ENCODE results near the gene PHACTR3.

Gene PHACTR3

GRCh38 chr20:59625214-59625922 is 21.0 kb downstream of the PHACTR3 start:
- Histone ChIP-seq H3K4me1 (ENCODE audit: insufficient read depth, low read length) (no peaks in the 10 kb centered on the region), H3K36me3 (ENCODE audit: insufficient read depth, low read length) (no peaks in the 10 kb centered on the region), H3K4me3 (ENCODE audit: low read length) (no peak overlapping the region), H3K9me3 (ENCODE audit: insufficient read depth, low read depth, low read length) (peaks cover 77% of the 10 kb centered on the region), H3K27me3 (ENCODE audit: insufficient read depth, low read length) (no peaks in the 10 kb centered on the region), H3K9ac (ENCODE audit: low read depth, low read length) (no peak overlapping the region), H3K27ac (ENCODE audit: low read depth, low read length) (no peak overlapping the region)
- 85% methylated on average over 14 of the region's 14 CpGs for WGBS

DNA sequence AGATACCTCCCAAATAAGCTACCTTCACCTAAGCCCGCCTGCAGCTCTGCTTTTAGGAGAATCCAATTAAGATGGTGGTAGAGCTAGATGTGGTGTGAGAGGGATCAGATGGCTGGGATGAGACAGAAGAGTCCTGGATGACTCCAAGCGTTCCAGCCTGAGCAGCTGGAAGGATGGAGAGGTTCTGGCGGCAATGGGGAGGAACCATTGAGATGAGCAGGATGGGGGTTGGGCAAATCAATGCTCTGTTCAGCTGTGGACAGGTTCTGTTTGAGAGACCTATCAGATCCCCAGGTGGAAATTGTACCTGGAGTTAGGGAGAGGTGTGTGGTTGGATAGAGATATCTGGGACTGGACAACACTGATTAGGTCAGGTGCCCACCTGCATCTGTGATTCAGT is 23.0 kb downstream of the PHACTR3 start:
- Histone ChIP-seq H3K4me3 (ENCODE audit: low read length) (no peak overlapping the region), H3K27ac (ENCODE audit: low read depth, low read length) (no peak overlapping the region), H3K9ac (ENCODE audit: low read depth, low read length) (no peak overlapping the region), H3K9me3 (ENCODE audit: insufficient read depth, low read depth, low read length) (peaks cover 76% of the 10 kb centered on the region), H3K27me3 (ENCODE audit: insufficient read depth, low read length) (no peaks in the 10 kb centered on the region), H3K4me1 (ENCODE audit: insufficient read depth, low read length) (no peaks in the 10 kb centered on the region), H3K36me3 (ENCODE audit: insufficient read depth, low read length) (no peaks in the 10 kb centered on the region)
- WGBS: 71% methylated on average over 3 of the region's 3 CpGs

- WGBS: 88% methylated on average over 15 of the region's 15 CpGs
- H3K4me1 ChIP-seq (ENCODE audit: insufficient read depth, low read length): no peaks in the 10 kb centered on the region
Measured at GRCh38 chr20:59628171-59628570, 23.8 kb downstream of the PHACTR3 start.

GRCh38 chr20:59629141-59630045 is 25.1 kb downstream of the PHACTR3 start:
- Histone ChIP-seq H3K27ac (ENCODE audit: low read depth, low read length) (no peak overlapping the region), H3K27me3 (ENCODE audit: insufficient read depth, low read length) (no peaks in the 10 kb centered on the region), H3K36me3 (ENCODE audit: insufficient read depth, low read length) (no peaks in the 10 kb centered on the region), H3K9ac (ENCODE audit: low read depth, low read length) (no peak overlapping the region), H3K9me3 (ENCODE audit: insufficient read depth, low read depth, low read length) (peaks cover 78% of the 10 kb centered on the region), H3K4me1 (ENCODE audit: insufficient read depth, low read length) (no peaks in the 10 kb centered on the region), H3K4me3 (ENCODE audit: low read length) (no peak overlapping the region)
- WGBS: 89% methylated on average over 15 of the region's 16 CpGs

More at GRCh38 chr20:59628171-59628570, 23.8 kb downstream of the PHACTR3 start:
- peaks cover 77% of the 10 kb centered on the region for H3K9me3 ChIP-seq (ENCODE audit: insufficient read depth, low read depth, low read length)
- no peaks in the 10 kb centered on the region for H3K36me3 ChIP-seq (ENCODE audit: insufficient read depth, low read length)
- H3K9ac ChIP-seq (ENCODE audit: low read depth, low read length): no peak overlapping the region
- H3K27me3 ChIP-seq (ENCODE audit: insufficient read depth, low read length): no peaks in the 10 kb centered on the region
- H3K27ac ChIP-seq (ENCODE audit: low read depth, low read length): no peak overlapping the region
- no peak overlapping the region for H3K4me3 ChIP-seq (ENCODE audit: low read length)

DNA sequence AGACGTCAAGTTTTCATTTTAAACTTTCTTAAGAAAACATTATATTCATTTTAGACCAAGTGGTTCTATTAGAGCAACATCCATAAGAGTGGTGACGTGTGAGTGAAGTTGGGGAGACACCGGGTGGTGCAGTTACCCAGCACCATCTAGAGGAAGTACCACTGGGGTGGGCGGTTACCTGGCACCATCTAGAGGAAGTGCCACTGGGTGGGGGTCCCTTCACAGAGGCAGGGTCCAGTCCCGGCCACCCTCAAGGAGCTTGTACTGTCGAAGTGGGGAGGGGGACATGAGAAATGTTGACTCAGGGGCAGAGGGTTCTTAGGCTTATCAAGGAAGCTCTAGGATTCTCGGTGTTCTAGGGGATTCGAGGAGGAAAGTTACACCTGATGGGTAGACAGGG is 26.2 kb downstream of the PHACTR3 start:
- no peaks in the 10 kb centered on the region for H3K27me3 ChIP-seq (ENCODE audit: insufficient read depth, low read length)
- no peak overlapping the region for H3K27ac ChIP-seq (ENCODE audit: low read depth, low read length)
- no peaks in the 10 kb centered on the region for H3K36me3 ChIP-seq (ENCODE audit: insufficient read depth, low read length)
- H3K4me1 ChIP-seq (ENCODE audit: insufficient read depth, low read length): no peaks in the 10 kb centered on the region
- H3K9me3 ChIP-seq (ENCODE audit: insufficient read depth, low read depth, low read length): peaks cover 75% of the 10 kb centered on the region
- WGBS: 49% methylated on average over 7 of the region's 8 CpGs
- H3K4me3 ChIP-seq (ENCODE audit: low read length): no peak overlapping the region
- H3K9ac ChIP-seq (ENCODE audit: low read depth, low read length): no peak overlapping the region

GRCh38 chr20:59631751-59632540 is 27.6 kb downstream of the PHACTR3 start:
- Histone ChIP-seq H3K9ac (ENCODE audit: low read depth, low read length) (no peak overlapping the region), H3K27me3 (ENCODE audit: insufficient read depth, low read length) (no peaks in the 10 kb centered on the region)

DNA sequence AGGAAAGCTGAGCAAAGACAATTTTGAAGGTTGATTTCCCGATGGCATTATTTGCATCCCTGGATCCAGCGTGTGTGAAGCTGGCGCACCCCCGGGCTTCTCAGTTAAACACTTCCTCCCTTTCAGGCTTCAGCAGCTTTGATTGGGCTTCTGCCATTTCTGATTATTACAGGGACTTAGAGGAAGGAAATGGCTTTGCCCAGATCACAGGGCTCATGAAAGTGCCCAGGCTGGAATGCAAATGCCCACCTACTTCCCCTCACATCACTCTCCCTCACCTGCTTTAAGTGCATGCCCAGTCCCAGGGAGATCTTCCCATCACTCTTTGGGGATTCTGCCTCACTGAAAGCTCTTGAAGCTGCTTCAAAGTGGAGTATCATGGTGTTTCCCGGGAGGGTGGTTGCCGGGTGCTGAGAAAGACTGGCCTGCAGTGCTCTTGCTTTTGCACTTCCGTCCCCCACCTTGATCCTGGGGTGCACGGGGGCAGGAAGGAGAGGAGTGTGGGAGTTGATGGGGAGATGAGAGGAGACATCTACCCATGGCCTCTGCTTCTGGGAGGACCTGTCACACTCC is 28.3 kb downstream of the PHACTR3 start:
- Histone ChIP-seq H3K27ac (ENCODE audit: low read depth, low read length) (no peak overlapping the region), H3K27me3 (ENCODE audit: insufficient read depth, low read length) (no peaks in the 10 kb centered on the region), H3K9ac (ENCODE audit: low read depth, low read length) (no peak overlapping the region), H3K4me3 (ENCODE audit: low read length) (no peak overlapping the region), H3K9me3 (ENCODE audit: insufficient read depth, low read depth, low read length) (peaks cover 72% of the 10 kb centered on the region), H3K4me1 (ENCODE audit: insufficient read depth, low read length) (no peaks in the 10 kb centered on the region), H3K36me3 (ENCODE audit: insufficient read depth, low read length) (no peaks in the 10 kb centered on the region)
- 92% methylated on average over 8 of the region's 8 CpGs for WGBS

More at GRCh38 chr20:59631751-59632540, 27.6 kb downstream of the PHACTR3 start:
- Histone ChIP-seq H3K4me3 (ENCODE audit: low read length) (no peak overlapping the region), H3K27ac (ENCODE audit: low read depth, low read length) (no peak overlapping the region), H3K9me3 (ENCODE audit: insufficient read depth, low read depth, low read length) (peaks cover 72% of the 10 kb centered on the region), H3K4me1 (ENCODE audit: insufficient read depth, low read length) (no peaks in the 10 kb centered on the region), H3K36me3 (ENCODE audit: insufficient read depth, low read length) (no peaks in the 10 kb centered on the region)
- WGBS: 90% methylated on average over 14 of the region's 14 CpGs

GRCh38 chr20:59633656-59634251 is 29.4 kb downstream of the PHACTR3 start:
- Histone ChIP-seq H3K9ac (ENCODE audit: low read depth, low read length) (no peak overlapping the region), H3K36me3 (ENCODE audit: insufficient read depth, low read length) (no peaks in the 10 kb centered on the region), H3K4me3 (ENCODE audit: low read length) (no peak overlapping the region), H3K9me3 (ENCODE audit: insufficient read depth, low read depth, low read length) (peaks cover 68% of the 10 kb centered on the region), H3K27me3 (ENCODE audit: insufficient read depth, low read length) (no peaks in the 10 kb centered on the region), H3K27ac (ENCODE audit: low read depth, low read length) (no peak overlapping the region), H3K4me1 (ENCODE audit: insufficient read depth, low read length) (no peaks in the 10 kb centered on the region)
- 95% methylated on average over 5 of the region's 6 CpGs for WGBS

DNA sequence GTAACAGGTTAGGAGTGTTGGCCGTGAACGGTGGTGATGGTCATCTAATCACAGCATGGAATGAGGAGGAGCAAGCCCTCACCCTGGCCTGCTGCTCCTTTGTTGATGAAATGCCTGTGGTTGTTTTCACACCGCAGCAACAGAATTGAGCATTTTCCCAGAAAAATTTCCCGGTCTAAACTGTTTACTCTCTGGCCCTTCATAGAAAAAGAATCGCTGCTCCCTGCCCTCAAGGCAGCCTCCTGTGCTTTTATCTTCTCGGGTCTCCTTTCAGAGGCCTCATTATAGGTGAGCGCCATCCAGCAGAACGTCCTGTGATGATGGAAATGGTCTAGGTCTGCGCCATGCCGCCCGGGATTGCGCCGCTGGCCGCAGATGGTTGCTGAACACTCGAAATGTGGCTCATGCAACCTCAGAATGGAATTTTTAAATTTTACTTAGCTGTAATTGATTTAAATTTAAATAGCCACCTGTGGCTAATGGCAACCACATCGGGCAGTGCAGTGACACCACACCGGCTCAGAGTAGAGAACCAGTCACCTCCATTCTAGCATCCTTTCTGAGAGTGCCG is 30.2 kb downstream of the PHACTR3 start:
- Histone ChIP-seq H3K9ac (ENCODE audit: low read depth, low read length) (no peak overlapping the region), H3K4me3 (ENCODE audit: low read length) (no peak overlapping the region), H3K4me1 (ENCODE audit: insufficient read depth, low read length) (no peaks in the 10 kb centered on the region), H3K27ac (ENCODE audit: low read depth, low read length) (no peak overlapping the region), H3K9me3 (ENCODE audit: insufficient read depth, low read depth, low read length) (peaks cover 67% of the 10 kb centered on the region), H3K27me3 (ENCODE audit: insufficient read depth, low read length) (no peaks in the 10 kb centered on the region), H3K36me3 (ENCODE audit: insufficient read depth, low read length) (no peaks in the 10 kb centered on the region)
- WGBS: 82% methylated on average over 17 of the region's 18 CpGs

DNA sequence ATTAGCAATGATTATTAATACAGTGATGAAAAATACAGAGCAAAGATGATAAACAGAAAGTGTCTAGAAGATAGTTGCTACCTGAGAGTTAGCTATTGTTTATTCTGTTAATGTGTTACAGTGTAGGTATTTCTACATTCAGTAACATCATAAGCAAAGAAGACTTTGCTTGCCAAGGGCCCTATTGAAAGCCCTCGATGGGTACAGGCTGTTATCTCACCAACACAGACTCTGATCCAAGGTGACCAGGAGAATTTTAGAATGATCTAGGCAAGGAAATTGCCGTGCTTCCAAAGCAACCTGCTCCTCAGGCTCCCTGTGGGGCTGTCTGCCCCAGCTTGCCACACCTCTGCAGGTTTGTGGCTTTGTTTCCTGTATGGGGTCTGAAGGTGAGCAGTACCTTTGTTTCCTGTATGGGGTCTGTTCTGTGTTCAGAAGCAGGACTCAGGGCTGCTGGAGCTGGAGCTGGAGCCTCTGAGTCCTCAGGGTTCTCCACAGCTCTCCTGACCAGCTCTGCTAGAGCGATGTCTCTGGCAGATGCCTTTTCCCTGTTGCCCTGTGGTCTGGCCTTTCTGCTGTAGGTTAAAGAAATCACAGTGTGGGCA is 32.5 kb downstream of the PHACTR3 start:
- WGBS: 76% methylated on average over 3 of the region's 3 CpGs
- no peak overlapping the region for H3K27ac ChIP-seq (ENCODE audit: low read depth, low read length)
- no peaks in the 10 kb centered on the region for H3K4me1 ChIP-seq (ENCODE audit: insufficient read depth, low read length)
- peaks cover 72% of the 10 kb centered on the region for H3K9me3 ChIP-seq (ENCODE audit: insufficient read depth, low read depth, low read length)
- no peaks in the 10 kb centered on the region for H3K27me3 ChIP-seq (ENCODE audit: insufficient read depth, low read length)
- H3K9ac ChIP-seq (ENCODE audit: low read depth, low read length): no peak overlapping the region
- H3K4me3 ChIP-seq (ENCODE audit: low read length): no peak overlapping the region
- H3K36me3 ChIP-seq (ENCODE audit: insufficient read depth, low read length): no peaks in the 10 kb centered on the region
